Fibroblast of pulmonary artery (primary cell): ENCODE measurements around the gene SCNN1G.
A peak's percentile ranks its signal among the peaks of the same experiment; 100 is the strongest.

Source experiments
- DNase-seq: peaks from one replicate; pipeline ENCODE4 v3.0.0-alpha.2; 2010; ENCODE audit warnings: low read depth
- H3K4me3 ChIP-seq: replicated peaks from 2 replicates; pipeline ENCODE4 v1.5.1; 2011; ENCODE audit warnings: low read depth, mild to moderate bottlenecking, control low read depth, low read length, moderate library complexity
- TF ChIP-seq, protein P1 (sequence below): IDR thresholded peaks from 2 replicates; pipeline ENCODE4 v1.5.1; 2011; ENCODE audit warnings: mild to moderate bottlenecking, control low read depth, low read length, inconsistent platforms; ENCODE audit errors: missing control alignments

Gene SCNN1G

DNA sequence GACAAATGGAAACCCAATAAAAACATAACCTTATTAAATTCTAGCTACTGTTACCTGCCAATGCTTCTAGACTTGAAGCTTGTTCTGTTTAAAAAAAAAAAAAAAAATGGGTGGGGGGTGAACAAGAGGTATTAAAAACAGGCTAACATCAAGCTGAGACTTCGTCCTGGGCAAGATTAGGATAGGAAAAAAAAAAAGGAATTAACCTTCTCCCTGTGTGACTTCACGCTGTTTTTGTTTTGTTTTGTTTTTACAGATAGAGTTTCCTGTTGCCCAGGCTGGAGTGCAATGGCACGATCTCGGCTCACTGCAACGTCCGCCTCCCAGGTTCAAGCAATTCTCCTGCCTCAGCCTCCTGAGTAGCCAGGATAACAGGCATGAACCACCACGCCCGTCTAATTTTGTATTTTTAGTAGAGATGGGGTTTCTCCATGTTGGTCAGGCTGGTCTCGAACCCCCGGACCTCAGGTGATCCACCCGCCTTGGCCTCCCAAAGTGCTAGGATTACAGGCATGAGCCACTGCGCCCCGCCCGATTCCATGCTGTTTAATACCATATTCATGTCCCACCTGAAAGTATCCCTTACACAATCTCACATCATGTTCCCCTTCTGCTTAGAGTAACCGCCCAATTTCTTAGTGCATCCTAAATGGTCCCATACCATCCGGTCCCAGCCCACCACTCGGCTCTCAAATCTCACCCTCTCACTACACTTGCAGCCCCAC lies 35.5 kb upstream of the SCNN1G start:
- TF ChIP-seq, protein P1, sequence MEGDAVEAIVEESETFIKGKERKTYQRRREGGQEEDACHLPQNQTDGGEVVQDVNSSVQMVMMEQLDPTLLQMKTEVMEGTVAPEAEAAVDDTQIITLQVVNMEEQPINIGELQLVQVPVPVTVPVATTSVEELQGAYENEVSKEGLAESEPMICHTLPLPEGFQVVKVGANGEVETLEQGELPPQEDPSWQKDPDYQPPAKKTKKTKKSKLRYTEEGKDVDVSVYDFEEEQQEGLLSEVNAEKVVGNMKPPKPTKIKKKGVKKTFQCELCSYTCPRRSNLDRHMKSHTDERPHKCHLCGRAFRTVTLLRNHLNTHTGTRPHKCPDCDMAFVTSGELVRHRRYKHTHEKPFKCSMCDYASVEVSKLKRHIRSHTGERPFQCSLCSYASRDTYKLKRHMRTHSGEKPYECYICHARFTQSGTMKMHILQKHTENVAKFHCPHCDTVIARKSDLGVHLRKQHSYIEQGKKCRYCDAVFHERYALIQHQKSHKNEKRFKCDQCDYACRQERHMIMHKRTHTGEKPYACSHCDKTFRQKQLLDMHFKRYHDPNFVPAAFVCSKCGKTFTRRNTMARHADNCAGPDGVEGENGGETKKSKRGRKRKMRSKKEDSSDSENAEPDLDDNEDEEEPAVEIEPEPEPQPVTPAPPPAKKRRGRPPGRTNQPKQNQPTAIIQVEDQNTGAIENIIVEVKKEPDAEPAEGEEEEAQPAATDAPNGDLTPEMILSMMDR: no peak
- no peak overlapping the region for H3K4me3 ChIP-seq
- no peak for DNase-seq

DNA sequence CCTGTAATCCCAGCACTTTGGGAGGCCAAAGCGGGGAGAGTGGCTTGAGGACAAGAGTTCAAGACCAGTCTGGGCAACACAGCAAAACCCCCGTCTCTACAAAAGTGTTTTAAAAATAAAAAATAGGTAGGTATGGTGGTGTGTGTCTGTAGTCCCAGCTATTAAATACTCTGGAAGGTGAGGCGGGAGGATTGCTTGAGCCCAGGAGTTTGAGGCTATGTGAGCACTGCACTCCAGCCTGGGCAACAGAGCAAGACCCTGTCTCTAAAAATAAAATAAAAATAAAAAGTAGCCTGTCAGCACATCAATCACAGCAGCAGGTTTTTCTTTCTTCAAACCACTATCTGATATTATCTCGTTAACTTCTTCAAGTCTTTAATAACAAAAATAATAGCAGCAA lies 34.9 kb upstream of the SCNN1G start:
- H3K4me3 ChIP-seq: peak overlapping the region; percentile 75
- TF ChIP-seq, protein P1: no peak
- no peak for DNase-seq

- DNase-seq: no peak
- H3K4me3 ChIP-seq: peak overlapping the region; percentile 75
- TF ChIP-seq, protein P1: no peak
Observed at GRCh38 chr16:23148166-23148512, 34.4 kb upstream of the SCNN1G start.

GRCh38 chr16:23148513-23149266 lies 33.9 kb upstream of the SCNN1G start:
- H3K4me3 ChIP-seq: peak overlapping the region; percentile 75
- DNase-seq: peak; percentile 47
- TF ChIP-seq, protein P1: no peak

DNA sequence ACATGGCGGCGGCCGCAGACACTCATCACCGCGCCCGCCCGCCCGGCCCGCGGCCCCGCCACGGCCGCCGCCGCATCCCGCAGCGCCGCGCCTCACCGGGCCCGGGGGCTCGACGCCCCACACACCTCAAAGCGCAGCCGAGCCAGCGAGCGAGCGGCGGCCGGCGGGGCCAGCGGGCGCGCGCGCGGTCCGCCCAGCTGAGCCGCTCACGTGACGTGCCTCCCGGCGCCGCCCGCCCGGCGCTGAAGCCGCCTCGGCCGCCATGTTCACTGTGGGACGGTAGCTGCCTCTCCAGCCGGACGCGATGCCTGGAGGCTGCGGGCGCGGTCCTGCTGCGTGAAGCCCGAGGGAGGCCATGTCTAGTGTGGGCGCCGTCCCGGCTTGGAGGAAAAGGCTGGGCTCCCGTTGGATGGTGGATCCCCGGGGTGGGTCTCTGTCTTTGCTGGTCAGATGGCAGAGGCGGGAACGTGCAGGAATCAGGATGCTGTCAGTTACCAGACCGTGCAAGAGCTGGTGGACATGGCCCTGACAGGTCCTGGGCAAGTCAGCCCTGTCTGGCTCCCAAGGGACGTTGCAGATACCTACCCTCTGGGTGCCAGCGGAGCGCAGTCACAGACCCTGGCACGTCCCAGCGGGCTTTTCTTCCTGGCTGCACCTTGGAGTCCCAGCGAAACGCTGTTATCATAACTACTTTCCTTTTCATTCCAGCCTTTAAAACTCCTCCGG lies 33.1 kb upstream of the SCNN1G start, which contains the start of gene USP31:
USP31 (minus strand) TSS at position 186 of the 726 bp plus-strand sequence; CDS start at position 4, 182 bp downstream.
- peak within 1 kb of the TSS; percentile 75 for H3K4me3 ChIP-seq
- TF ChIP-seq, protein P1: no peak
- peak; percentile 96 for DNase-seq

GRCh38 chr16:23149993-23150364 lies 32.6 kb upstream of the SCNN1G start:
- DNase-seq: no peak

More at GRCh38 chr16:23149993-23150364, 32.6 kb upstream of the SCNN1G start:
- H3K4me3 ChIP-seq: peak overlapping the region; percentile 75
- TF ChIP-seq, protein P1: no peak
